NCI-H345 treated with DMSO at 0.1 percent for 48 hours (cell line): ENCODE results near the gene CUL7.

Source experiments
- DNase-seq: peaks from one replicate; lab custom pipeline; 2025; ENCODE audit not compliant: unreplicated experiment; lab: John Stamatoyannopoulos, UW

The CUL7 gene

DNA sequence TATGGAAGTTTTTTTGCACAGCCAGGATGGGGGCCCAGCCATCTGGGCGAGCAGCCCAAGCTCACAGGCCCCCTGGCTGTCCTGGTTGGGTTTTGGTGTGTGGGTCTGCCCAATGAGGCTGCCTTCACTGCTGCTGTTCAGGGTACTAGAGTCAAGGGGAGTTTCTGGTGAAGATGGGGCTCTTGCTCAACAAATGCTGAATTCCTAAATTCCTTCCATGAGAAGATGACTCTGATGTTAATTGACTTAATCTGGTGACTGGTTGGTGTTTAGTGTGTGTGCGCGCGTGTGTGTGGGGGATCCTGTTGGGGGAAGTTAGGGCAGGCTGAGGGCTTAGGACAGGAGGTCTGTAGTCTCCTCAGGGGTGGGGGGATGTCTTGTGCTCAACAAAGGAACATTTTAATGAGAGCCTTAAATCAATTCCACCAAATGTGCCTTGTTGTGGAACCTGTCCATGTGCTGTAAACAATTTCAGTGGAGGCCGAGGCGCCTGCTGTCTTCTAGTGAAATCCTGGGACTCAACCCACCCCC, 24.4 kb upstream of the CUL7 start:
- DNase-seq, result no peak

DNA sequence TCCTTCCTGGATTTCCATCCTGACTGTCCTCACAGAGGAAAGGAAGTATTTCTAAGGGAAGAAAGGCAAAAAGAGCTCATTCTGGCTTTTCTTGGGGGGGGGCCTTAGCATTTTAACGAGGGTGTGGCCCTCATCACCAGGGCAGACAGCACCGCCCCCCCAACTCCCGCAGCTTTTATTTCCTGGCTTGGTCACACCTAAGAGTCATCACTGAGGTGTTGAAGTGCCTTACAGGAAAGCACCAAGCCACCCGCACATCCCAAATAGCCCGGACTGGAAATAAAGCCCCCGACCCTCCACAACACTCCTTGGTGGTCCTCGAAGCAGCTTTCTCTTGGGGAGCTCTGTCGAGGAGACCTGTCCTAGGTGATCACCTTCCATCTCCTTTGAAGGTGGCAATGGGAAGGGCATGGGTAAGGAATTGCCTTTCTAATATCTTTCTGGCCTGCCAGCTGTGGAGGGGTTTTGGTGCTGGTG, 23.7 kb upstream of the CUL7 start:
- no peak for DNase-seq

DNA sequence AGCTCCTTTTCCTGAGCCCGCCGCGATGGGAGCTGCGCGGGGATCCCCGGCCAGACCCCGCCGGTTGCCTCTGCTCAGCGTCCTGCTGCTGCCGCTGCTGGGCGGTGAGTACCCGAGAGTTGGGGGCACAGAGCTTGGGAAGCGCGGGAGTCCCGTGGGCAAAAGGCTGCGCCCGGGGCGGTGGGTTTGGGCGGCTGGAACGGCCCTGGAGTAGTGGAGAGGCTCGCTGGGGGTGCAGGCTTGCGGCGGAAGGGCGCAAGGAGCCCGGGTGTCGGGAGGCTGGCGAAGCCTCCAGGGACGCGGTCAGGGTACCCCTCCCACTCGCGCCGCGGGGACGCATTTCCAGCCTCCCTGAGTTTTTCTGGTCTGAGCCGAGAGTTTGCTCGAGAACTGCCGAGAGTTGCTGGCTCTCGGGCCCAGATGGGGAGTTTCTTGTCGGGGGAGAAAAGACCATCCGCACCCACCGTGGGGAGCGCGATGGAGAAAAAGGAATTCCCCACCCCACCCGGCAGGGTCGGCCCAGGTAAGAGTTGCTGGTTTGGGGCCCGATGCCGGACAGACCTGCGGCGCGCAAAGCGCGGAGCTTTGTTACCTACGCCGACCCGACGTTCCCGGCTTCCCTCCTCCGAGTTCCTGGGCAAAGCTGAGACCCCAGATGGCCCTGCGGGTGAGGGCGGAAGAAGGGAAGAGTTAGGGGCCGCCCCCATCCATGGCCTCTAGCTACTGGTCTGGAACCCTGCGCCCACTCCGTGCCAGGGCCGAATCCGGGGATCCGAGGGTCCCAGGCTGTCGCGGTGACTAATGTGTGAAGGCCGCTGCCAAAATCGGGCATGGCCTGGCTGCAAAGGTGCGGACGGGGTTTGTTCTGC, 23.0 kb upstream of the CUL7 start:
- peak; percentile 2 for DNase-seq

DNA sequence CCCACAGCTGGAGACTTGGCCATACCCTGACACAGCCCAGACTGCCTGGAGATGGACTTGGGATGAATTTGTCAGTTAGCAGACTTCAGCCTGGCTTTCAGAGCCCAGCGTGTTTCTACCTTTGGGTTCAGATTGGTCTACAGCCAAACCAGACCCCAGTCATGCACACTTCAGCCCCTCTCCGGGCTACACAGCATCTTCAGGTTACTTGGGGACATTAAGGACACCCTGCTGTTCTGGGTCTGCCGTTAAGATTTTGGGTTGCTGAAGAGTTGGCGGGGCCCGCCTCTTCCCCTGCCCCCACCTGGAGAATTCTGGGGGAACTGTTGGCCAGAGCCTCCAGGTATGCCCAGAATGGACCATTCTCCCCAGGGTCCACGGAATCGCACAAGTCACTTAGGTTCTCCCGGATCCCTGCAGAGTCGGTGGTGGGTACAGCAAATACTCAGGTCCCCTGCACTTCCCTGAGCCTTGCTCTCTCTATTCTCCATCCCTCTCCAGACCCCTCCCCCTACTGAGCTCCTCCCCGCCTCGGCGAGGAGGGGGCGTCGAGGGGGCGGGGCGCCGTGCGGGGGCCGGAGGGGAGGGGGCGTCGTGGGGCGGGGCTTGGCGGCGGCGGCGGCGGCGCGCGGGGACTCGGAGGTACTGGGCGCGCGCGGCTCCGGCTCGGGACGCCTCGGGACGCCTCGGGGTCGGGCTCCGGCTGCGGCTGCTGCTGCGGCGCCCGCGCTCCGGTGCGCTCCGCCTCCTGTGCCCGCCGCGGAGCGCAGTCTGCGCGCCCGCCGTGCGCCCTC, 22.2 kb upstream of the CUL7 start, which contains the start of gene PTK7:
Gene PTK7, plus strand, starts transcription at position 645 of the 794 bp plus-strand sequence. CDS start 175 bp downstream, outside the sequence.
- DNase-seq, result peak; percentile 53

DNA sequence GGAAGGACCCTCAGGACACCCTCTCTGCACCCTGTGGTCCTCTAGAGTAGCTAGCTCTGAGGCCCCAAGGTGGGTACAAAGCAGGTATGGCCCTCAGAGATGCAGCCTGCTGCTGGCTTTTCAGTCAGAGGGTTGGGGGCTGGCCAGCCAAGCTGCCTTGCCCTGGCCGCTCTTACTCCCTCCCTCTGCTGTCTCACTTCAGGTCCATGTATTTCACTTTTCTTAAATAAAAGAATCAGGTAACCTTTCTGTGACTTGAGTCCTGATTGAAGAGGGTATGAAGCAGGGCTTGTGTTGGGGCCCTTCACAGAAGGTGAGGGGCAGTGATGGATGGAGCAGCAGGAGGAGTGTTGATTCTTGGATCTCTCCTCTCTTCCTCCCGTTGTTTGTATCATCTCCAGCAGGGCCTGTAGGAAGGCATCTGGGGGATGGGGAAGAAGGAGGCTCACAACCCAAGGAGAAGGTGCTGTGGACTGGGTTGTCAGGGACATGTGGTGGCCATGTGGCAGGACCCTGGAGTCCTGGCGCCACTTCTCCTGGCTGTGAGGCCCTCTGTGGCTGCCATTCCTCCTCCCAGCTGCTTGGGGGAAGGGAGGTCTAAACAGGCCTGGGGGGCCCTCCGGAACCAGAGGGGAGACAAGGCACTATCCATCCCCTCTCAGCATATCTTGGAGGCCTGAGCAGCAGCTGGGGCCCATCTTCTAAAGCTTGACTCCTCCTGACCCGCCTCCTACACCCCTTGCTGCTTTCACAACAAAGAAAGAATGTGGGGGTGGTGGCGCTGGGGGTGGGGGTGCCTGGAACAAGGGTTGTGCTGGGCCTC, 21.4 kb upstream of the CUL7 start:
- DNase-seq, result no peak

DNA sequence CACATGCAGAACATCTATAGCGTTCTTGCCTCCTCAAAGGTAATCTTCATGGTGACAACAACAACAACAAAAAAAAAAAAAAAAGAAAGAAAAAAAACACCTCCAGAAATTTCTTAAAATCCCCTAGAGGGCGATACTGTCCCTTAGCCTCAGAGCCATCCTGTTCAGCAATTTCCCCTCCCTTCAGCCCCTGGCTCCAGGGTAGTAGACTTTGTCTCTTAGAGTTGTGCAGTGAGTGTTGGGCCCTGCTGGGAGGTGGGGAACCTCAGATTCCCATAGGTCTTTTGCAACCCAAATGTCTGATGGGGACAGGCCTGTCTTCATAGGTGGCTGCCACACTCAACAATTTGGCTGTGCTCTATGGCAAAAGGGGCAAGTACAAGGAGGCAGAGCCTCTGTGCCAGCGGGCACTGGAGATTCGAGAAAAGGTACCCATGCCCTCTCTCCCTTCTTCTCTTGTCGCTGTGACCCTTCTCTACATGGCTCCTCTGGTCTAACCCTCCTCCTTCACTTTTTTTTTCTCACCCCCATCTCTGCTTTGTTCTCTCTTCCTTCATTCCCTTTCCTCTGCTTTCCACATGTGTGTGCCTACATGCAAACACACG, 16.5 kb upstream of the CUL7 start:
- peak; percentile 12 for DNase-seq

DNA sequence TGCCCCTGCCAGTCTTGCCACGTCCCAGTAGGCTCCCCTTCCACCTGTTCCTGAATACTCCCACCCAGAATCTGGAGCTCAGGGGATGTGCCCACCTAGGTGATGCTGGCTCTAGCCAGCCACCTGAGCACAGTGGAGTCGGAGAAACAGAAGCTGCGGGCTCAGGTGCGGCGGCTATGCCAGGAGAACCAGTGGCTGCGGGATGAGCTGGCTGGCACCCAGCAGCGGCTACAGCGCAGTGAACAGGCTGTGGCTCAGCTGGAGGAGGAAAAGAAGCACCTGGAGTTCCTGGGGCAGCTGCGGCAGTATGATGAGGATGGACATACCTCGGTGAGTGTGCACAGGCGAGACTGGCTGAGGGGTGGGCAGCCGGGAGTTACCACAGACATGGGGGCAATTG, 9.2 kb upstream of the CUL7 start:
- DNase-seq, result no peak

DNA sequence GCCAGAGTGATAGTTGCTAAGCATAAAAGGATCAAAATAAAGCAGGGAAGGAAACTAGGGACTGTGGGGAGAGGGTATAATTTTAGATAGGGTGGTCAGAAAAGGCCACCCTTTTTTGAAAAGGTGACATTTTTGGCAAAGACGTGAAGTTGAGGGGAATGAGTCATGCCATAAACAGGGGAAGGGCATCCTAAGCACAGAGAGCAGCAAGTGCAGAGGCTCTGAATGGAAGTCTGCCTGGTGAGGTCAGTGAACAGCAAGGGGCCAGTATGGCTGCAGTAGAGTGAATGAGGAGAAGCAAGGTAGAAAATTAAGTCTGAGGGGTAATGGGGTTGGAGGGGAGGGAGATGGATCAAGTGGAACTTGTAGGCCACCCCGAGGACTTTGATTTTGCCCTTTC, 8.2 kb upstream of the CUL7 start:
- no peak for DNase-seq

DNA sequence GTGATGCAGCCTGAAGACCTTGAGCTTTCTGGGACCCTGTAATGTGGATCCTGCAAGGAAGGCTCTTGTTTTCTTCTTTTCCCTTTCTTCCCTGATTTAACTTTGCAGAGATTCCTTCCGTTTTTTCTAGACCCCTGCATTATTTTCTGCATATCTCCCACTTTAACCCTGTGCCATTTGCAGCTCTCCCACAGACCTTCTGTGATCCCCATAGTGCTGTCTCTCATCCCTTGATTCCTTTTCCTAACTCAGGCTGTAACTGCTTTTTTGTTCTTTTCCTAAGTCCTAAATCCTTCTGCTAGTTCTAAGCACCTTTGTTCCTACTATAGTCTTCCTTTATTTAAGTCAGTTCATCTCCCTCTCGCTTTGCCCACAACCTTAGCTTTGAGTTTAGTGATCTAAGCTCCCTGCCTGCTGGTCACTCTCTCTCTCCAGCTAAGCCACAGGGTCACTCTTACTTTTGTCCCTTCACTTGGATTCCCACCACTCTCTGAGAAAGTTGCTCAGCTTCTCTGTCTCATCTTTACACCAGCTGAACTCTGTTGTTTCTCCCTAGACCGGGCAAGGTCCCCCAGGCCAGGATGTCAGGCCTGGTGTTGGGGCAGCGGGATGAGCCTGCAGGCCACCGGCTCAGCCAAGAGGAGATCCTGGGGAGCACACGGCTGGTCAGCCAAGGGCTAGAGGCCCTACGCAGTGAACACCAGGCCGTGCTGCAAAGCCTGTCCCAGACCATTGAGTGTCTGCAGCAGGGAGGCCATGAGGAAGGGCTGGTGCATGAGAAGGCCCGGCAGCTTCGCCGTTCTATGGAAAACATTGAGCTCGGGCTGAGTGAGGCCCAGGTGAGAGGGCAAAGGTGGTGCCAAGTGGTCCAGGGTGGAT, 7.3 kb upstream of the CUL7 start:
- no peak for DNase-seq

DNA sequence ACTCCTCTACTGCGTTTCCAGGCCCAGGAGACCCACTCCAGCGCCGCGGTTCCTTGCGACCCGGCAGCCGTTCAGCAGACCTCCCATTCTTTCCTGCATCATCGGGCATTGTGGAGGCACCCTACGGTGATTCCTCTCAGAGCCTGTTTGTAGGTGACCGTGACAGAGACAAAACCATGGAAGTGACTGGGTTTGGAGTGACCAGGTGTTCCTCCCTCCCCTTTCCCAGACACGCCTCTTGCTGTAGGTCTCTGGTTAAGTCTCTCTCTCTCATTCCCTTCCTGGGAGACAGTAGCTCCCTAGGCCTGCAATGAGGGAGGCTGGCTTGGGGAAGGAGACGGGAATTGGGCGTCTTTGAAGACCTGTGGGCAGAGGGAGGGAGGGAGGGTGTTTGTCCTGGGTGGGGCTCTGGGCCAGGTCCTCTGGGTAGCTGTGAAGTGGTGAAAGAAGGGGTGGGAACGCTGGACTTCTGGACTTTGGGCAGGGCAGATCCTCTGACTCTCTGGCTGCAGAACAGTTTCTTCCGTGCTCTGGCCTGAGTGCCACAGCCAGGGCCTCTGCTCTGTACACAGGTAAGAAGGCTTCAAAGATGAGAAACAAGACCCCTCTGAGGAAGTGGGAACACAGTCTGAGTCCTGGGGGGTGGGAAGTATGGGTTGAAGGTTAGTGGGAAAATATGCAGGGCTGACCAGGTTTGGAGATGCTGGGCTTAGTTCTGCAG, 6.5 kb upstream of the CUL7 start:
- peak; percentile 26 for DNase-seq

DNA sequence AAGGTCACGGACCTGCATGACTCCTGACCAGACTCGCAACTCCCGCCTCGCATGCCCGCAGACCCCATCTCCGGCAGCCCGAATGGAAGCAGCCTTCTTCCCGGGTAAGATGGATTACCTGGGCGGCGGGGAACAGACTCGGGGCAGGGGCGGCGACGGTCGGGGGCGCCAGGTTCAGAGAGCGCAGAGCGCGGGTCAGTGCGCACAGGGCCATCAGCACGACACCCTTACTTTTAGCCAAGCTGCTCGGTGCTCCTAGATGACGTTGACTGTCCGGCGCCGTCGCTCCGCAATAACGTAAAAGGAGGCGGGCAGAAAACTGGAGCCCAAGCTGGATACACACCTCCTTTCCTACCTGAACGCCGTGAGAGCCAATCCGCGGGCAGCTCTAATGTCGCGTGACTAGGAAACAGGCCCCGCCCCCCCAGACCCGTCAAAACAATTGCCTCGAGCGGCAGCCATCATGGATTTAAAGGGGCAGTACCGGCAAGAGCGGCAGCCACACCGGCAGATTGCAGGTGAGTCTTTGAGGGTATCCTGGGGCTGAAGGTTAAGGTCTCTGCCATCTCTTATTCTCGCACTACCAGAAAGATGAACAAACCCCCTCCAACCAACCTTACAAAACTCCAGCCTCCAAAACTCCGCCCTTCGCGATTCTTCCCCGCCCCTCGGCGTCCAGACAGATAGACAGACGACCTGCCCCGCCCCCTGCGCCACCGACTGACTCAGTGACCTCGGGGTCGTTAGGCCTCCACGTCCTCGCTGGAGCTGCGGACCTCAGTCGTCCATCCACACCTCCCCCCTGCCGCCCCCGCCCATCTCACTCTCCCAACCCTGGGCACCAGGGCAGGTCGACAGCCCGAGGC, 5.8 kb upstream of the CUL7 start, which contains the start of the genes KLC4 and MRPL2:
Gene KLC4, plus strand, starts transcription at position 464 of the 866 bp plus-strand sequence. CDS start 1,705 bp downstream, outside the sequence.
Gene MRPL2, minus strand, starts transcription at position 267 of the 866 bp plus-strand sequence. Its CDS starts 53 bp downstream, at position 214.
- peak; percentile 95 for DNase-seq

DNA sequence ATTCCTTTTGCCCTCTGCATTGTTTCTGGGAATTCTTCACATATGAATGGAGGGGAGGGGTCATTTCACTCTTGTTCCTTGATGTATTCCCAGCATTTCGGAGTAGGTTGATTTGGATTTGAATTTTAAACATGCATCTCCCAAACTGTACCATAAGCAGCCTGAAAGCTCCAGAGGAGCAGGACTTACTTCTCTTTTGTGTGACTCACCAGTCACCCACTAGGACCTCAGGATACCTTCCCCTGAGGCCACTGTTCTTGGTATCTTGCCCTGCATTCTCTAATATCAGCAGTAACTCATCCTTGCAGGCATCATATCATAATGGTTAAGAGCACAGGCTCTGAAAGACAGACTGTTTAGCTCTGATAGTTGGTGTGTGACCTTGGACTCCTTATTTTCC, 4.9 kb upstream of the CUL7 start:
- no peak for DNase-seq

DNA sequence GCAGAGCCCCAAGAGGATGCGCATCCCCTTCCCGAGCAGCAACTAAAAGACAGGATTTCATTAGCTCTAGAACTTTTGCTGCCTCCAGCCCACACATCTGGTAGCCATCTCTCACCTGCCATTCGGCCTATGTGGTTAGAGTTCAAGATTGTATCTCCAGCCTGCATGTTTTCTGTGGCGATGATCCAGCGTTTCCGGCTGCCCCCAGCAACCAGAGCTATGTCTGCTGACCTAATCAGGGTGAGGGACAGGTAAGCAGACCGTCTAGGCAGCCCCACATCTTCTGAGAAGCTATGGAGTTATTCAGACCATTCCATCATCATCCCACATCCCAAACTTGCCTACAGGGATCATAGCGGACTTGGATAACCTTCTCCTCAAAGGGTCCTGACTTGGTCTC, 2.3 kb upstream of the CUL7 start:
- no peak for DNase-seq

DNA sequence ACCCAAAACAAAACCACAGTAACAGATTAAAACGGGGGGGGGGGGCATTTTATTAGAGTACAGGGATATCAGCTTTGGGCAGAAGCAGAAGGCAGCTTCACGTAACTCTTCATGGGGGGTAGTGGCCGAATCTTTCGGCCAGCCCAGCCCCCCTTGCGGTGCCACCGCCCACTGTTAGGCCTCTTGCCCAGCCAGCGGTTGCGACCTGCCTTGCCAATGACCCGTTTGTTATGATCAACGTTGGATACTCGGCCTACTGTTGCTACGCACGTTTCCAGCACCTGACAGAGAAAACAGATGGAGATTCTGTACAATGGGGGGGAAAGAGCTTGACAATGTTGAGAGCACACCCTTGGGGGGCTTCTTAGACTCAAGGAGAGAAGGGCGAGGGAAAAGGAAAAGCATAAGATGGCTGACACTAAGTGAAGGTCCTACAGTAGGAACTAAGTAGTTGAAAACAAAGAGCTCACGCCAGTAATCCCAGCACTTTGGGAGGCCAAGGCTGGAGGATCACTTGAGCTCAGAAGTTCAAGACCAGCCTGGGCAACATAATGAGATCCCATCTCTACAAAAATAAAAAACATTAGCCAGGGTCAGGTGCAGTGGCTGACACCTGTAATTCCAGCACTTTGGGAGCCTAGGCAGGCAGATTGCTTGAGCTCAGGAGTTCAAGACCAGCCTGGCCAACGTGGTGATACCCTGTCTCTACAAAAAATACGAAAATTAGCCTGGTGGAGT, 724 bp upstream of the CUL7 start:
- no peak for DNase-seq

DNA sequence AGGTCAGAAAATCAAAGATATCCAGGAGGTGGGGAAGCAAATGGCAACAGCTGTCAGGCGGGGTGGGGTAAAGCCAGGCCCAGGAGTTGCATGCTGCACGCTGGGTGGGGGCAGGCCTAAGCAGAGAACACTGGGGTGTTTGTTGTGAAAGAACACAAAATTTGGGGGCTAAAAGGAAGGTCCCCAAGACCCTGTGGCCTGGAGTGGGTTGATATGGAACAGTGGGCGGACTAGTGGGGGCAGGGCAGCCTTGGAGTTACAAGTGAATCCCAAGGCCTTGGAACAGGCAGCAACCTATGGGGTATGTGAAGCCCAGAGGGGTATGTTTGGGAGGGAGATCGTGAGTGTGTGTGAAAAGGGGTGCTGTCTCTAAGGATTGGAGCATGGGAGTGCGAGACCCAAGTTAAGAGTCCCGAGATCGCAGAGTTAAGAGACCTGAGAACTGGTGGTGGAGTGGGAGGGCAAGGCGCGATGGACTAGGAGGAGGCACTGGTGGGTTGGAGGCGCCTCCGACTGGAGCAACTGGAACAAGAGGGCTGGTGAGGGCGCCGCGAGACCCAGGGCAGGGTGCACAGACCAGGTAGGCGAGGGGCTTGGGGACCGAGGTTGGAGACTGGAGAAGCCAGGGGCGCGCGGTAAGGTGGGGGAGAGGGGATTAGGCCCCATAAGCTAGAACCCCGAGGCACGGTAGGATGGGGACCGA, 658 bp downstream of the CUL7 start:
- no peak for DNase-seq

DNA sequence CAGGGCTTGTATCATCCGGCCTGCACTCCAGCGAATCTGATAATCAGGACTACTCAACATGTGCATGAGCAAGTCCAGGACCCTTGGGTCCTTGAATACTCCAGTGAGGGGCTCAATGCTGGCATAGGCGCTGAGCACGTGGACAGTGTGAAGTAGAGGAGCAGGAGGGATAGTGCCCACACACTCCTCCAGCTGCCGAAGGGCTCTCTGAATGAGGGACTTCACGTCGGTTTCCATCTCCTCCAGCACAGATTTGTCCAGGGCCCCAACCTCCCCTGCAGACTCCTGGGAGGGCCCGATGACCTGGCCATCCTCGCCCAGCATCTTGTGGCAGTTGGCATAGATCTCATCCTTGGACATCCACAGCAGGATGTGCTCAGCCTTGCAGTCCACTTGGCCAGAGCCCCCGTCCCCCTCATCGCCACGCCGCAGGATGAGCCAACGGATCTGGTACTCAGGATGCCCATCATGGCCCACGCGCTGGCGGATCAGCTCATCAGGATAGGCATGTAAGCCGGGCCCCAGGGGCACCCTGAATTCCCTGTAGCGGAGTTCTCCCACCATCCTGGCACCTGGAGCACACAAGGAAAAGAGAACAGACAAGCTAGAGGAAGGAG, 1.3 kb downstream of the CUL7 start:
- DNase-seq, result no peak
